ENCODE data around the gene LMNTD1.
"Not testable (repeated sequence)": the region's sequence is repeated elsewhere in the genome, so short reads cannot be mapped to it uniquely, and the experiment has no call there.

LMNTD1 gene

GRCh38 chr12:25488956-25489870 lies 63.9 kb downstream of the LMNTD1 start:
- DNase-seq = not testable (repeated sequence)

DNA sequence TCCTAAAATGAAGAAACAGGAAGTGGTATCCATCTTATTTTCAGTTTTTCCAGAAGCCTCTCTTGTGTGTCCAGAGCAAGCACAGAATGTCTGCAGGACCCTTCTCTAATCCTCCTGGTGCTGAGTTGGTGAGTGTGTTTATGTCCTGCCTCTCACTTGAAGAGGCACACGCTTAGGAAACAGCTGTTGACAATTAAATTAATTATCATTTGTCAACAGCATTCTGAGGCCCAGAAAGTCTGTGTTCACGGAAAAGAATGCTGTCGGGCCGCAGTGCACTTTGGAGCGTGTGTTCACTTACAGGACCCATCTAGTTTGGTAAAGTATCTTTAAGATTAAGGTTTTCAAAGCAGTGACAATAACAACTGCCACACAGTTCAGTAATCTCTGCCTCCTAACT lies 70.5 kb downstream of the LMNTD1 start:
- DNase-seq = no peak

DNA sequence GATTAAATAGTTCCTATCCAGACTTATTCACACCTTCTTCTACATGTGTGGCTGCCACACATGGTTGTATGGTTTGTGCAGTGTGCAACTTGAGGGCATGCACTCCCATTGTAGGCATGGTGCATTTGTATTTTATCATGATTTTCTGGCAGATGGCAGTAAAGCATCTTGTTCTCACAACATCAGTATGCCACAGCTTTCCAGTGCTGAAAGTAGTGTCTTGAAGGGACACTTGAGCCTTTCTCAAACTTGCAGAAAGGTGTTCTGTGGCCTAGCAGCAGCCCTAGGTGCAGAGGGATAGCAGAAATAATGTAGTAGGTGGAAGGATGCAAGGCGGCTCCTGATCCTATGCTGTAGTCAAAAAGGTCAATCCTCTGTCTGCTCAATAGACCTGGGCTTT lies 72.9 kb downstream of the LMNTD1 start:
- no peak for DNase-seq

DNA sequence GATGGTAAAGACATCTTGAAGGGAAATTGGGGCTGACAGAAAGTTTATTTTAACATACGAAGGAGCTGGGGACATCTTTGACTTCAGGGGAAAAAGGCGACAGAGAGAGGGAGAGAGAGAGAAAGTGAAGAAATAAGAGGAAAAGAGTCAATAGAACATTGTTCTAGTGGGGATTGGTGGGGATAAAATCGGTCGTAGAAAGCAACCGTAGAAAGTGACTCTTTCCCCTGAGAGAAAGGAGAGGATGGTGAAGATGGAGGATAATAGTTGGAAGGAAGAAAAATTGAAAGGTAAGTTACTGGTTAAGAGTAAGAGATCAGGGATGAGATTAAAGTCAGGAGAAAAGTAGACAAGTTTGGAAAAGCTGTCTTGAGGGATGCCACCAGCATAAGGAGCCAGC lies 75.9 kb downstream of the LMNTD1 start:
- DNase-seq = no peak

DNA sequence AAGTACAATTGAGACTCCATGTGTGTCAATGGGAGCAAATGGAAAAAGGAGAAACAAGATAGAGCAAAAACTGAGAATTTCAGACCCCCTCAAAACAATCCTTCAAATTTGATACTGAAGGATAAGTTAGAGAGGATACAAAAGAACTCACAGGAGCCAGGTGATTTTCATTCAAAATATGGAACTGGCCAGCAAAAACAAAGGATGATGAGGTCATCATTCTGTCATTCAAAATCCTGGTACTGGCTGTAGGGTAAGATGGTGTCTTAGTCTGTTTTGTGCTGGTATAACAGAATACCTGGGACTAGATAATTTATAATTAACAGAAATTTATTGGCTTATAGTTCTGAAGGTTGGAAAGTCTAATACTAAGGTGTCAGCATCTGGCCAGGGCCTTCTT lies 80.6 kb downstream of the LMNTD1 start:
- DNase-seq = no peak

DNA sequence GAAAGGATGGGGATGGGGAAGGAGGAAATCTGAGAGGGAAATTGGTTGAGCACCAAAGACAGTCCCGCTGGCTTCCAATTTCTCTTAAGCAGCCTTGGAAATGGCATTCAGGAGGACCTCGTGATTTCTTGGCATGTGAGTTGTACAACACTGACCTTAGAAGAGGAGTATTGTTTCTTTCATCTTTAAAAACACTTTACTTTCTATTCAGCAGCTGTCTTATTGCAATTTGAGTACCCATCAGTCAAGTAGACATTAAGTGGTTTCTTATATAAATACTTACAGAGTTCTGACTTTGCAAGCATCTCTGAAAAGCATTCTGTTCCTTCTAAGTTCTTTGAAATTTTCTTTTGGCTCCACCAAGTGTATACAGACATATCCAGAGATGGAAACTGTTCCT lies 83.2 kb downstream of the LMNTD1 start:
- DNase-seq = no peak

DNA sequence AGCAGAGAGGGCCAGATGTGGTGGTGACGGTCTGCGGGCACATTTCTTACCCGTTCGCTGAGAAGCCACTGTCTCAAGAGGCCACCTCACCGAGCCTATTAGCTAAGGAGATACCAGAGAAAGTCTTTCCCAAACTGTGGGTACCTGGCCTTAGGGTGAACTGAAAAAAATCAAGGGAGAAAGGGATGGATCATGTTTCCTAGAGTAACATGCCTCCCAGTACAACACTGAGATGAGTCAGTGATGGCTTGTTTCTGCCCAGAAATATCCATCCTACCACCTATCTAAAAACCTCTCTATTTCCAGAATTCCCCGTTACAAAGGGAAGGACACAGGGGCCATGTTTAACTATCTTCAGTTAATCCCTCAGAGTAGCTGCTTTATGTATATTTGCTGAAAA lies 83.7 kb downstream of the LMNTD1 start:
- DNase-seq = no peak

GRCh38 chr12:25463521-25463920 lies 89.6 kb downstream of the LMNTD1 start:
- DNase-seq = no peak

DNA sequence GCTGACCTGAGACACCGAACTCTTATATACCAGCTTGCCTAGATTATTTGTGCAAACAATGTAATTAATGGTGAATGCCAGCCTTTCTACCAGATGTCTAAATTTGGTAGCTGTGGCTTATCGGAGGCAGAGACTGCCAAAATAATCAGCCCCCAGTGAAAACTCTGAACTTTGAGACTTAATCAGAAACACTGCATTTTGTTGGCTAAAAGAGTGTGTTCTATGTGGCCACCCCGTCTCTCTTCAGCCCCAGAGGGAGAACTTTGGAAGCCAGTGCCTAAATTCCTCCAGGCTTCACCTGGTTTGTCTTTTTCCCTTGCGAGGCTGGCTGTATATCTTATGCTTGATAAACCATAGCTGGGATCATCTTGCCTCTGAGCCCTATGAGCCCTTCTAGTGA lies 90.1 kb downstream of the LMNTD1 start:
- DNase-seq = no peak

DNA sequence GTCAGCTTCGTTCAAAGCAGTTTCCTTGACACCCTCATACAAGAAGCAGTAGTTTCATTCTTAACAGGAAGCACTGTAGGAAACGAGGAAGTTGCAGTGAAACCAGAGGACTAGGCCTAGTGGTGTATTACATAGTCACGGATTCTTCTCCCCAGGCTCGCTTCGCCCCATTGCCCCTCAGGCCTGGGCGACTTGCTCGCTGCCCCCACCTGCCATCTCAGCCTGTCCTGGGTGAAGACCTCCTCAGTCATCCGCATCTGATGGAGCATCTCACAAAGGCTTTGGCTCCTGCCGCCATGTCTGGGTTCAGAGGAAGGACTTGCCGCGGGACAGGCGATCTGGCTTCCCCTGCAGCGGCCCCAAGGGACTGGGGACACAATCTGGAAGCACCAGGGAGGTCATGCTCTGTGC lies 93.5 kb downstream of the LMNTD1 start:
- no peak for DNase-seq

DNA sequence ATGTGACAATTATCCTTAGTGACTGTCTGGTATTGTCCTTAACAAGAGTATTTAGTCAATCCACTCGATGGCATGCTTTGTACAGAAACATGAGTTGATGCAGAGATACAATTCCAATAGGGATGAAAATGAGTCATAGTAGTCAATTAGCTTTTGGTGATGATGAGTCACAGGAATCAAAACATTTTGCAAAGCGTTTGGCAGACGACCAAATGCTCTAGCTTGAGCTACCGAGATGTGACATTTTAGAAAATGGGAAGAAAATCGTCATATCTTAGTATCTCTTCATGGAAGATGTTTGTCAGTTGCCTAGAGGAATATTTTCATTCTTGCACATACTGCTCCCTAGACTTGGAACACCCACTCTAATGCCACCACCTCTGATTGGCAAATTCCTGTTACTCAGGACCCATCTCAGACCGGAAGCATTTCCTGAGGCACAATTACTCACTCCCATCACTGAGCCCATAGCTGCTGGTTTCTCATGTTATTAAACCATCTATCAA lies 95.0 kb downstream of the LMNTD1 start:
- DNase-seq = no peak

- DNase-seq = no peak
Measured at GRCh38 chr12:25456474-25456873, 96.6 kb downstream of the LMNTD1 start.

DNA sequence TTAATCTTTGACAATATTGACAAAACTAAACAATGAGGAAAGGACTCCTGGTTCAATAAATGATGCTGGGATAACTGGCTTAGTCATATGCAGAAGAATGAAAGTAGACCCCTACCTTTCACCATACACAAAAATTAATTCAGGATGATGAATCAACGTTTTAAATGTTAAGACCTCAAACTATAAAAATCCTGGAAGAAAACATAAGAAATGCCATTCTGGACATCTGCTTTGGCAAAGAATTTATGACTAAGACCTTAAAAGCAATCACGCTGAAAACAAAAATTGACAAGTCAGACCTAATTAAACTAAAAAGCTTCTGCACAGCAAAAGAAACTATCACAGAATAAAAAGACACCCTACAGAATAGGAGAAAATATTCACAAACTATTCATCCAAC lies 97.4 kb downstream of the LMNTD1 start:
- no peak for DNase-seq

DNA sequence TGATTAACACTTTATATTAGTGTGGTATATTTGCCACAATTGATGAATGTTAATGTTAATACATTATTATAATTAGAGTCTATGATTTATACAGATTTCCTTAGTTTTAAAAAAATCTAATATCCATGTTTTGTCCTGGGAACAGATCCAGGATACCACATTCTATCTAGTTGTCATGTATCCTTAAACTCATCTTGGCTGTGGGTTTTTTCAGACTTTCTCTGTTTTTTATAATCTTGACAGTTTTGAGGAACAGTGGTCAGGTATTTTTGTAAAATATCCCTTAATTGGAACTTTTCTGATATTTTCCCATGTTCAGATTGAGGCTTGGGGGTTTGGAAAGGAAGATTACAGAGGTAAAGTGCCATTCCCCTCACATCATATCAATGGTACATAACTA lies 104.1 kb downstream of the LMNTD1 start:
- DNase-seq = no peak

GRCh38 chr12:25447046-25447445 lies 106.0 kb downstream of the LMNTD1 start:
- no peak for DNase-seq

DNA sequence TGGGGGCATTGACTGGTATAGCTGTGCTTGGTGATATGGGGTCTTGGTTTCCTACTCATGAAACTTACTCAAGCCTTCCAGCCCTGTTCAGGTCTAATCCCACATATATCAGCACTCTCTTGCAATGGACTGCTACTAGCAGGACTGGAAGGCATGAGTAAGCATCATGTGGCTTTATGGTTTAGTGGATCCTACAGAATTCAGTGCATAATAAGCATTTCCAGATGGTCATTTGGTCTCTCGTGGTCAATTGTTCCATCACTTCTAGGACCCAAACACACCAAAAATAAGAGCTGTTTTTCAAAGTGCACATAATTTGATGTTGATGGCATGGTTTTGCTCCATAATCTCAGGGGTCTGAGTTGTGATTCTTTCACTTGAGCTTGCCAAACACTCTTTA lies 114.4 kb downstream of the LMNTD1 start:
- DNase-seq = no peak

- DNase-seq = no peak
Measured at GRCh38 chr12:25436206-25437030, 116.7 kb downstream of the LMNTD1 start.

- no peak for DNase-seq
Measured at GRCh38 chr12:25435431-25435830, 117.7 kb downstream of the LMNTD1 start.

DNA sequence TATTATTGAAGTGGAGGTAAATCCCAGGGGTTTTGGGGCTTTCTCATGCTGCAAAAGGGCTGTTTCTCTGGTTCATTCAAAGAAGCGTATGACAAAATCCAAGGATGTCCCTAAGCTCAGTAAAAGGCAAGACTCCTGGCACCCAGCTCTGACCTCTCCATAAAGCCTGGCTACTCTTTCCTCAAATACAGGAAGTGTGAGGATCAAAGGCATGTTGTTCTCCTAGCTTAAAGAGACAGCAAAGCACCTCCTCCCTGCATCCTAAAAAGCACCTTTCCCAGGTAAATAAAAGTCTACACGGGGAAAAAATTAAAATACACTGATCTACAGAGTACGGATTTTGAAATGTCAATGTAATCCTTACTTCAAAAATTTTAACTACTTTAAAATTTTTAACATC lies 118.6 kb downstream of the LMNTD1 start:
- DNase-seq = no peak

- no peak for DNase-seq
Measured at GRCh38 chr12:25433581-25434325, 119.3 kb downstream of the LMNTD1 start.

- no peak for DNase-seq
Measured at GRCh38 chr12:25433024-25433423, 120.1 kb downstream of the LMNTD1 start.

DNA sequence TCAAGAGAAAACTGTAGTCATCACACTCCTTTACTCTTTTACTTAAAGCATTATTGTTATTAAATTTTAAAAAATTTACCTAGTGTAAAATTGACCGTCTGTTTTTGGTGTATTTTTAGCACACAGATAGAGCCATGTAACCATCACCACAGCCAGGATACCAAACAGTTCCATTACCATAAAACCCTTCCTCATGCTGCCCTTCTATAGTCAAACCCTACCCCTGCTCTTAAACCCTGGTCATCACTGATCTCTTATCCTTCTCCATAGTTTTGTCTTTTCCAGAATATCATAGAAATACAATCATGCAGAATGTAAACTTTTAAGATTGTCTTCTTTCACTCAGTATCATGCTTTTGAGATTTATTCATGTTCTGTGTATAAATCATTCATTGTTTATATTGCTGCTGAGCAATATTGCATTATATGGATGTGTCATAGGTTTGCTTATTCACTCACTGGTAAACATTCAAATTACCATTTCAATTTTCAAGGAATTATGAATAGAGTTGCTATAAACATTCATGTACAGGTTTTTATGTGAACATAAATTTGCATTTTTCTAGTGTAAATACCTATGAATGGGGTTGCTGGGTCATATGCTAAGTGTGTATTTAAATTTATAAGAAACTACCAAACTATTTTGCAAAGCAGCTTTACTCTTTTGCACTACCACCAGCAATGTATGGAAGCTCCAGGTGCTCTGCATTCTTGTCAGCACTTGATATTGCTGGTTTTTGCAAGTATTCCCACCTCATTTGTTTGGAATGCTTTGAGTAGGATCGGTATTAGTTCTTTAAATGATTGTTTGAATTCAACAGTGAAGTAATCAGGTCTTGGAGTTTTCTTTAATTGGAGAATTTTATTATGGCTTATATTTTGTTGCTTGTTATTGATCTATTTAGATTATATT lies 125.5 kb downstream of the LMNTD1 start:
- no peak for DNase-seq

All from NCI-H187 treated with DMSO at 0.1 percent for 48 hours (cell line).